HG03025 (cell line): Measurements from ENCODE around the gene EPHA4.
A peak's percentile ranks its signal among the peaks of the same experiment; 100 is the strongest.

Experiments used
- ATAC-seq: cut with Tn5 transposase; IDR thresholded peaks from one replicate; pipeline ENCODE4 v1.9.1; 2021; ENCODE audit warnings: mild to moderate bottlenecking, moderate library complexity; ENCODE audit not compliant: unreplicated experiment, low FRiP score

EPHA4 gene

DNA sequence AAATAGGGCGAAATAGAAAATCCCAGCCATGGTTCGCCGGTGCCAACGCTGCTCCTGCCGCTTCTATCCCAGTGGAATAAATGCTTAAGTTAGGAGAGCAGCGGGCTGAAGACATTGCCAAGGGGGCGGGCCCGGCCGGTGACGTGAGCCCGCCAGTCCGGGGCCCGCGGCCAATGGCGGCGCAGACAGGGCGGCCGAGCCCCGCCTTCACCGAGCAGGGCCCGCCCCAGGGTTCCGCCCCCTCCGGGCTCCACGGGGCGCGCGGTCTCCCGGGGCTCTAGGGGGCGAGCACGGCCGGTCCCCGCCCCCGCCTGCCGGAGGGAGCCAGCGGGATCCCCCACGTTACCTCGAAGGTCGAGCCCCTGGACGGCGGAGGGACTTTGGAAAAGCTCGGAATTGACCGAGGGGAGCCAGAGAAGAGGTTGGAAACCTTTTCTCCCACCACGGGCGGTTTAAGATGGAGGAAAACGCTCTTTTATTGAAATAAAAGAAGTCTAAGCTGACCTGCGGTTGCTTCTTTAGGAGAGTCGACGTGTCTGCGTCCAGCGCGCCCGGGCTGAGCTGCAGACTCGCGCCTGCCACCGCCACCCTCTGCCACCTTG is at the start of gene EPHA4:
Gene EPHA4, minus strand, starts transcription at position 86 of the 602 bp plus-strand sequence. Its CDS starts 56 bp downstream, at position 30.
- ATAC-seq, result peak; percentile 90

DNA sequence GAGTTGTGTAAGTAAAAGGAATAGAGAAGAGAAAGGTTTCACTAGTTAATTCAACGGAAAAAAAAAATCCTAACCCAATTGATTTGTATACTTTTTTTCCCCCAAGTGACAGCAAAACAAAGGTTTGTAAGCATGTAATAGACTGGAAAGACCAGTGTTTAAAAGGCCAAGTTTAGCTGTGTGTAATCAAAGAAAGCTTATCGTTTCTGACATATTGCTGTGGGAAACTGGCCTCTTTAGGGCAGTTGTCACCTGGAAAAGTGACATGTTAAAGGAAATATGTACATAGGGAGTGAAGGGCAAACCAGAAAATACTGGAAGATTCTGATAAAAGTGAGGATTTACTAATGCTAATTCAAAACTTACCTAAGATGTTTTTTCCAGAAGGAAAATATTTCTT is 45.9 kb upstream of the EPHA4 start:
- no peak for ATAC-seq

DNA sequence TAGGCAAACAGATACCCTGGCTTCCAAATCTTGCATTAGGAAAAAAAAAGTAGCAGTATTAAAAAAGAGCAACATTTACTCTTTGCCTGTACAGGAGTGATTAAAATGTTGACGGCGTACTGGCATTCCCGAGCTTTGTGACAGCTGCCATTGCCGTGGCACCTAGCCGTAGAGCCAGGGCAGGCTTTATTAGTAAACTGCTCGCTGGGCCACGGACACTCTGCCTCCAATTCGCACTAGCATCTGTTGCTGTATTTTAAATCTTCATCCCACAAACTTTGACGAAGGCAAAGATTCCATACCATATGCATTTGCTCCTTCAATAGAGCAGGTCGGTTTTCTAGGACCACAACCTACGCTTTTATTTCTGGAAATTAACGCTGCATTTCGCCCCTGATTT is 44.5 kb upstream of the EPHA4 start:
- no peak for ATAC-seq

DNA sequence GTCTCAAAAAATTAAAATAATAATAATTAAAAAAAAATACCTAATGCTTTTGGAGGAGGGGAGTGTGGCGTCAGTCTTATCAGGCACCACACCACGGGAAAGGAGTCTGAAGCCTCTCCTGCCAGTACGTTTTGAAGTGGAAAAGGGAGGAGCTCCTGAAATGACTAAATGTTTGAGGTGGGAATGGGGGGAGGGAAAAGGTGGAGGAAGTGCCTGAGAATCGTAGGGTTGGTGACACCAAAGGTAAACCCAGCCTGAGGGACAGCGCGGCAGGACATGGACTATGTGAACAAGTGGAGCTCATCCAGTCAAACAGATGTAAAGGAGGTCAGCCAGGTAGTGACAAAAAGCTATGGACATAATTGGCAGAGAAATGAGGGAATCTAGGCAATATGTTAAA is 42.2 kb upstream of the EPHA4 start:
- no peak for ATAC-seq

DNA sequence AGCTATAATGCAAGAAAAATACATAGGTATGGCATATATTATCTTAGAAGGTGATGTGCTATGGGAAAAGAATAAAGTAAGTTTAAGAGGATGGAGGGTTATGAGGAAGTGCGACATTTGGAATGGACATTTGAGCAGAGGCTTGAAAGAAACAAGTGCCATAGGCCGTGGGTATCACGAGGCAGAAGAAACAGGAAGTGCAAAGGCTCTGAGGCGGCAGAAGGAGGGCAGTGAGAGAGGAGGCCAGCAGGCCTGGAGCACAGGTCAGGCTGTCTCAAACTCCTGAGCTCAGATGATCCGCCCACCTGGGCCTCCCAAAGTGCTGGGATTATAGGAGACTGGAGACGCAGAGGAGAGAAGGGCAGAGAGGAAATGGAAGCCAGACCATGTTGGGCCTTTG is 40.7 kb upstream of the EPHA4 start:
- no peak for ATAC-seq

DNA sequence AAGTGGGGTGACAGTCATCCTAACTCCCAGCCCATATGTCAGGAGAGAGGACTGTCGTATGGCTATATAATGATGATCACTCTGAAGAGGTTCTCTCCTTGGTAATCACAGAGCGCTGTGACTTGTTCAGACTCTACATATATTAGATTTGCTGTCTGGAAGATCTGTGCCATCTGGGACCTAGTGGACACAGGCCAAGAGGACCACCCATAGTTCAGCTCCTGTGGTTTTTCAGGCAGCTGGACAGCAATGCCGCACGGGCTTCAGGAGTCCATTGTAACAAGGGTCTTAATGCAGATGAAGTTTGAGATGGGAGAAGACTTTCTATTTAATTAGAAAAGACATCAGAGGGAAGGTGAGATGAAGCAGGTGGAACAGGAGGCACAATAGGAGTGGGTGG is 40.1 kb upstream of the EPHA4 start:
- no peak for ATAC-seq

DNA sequence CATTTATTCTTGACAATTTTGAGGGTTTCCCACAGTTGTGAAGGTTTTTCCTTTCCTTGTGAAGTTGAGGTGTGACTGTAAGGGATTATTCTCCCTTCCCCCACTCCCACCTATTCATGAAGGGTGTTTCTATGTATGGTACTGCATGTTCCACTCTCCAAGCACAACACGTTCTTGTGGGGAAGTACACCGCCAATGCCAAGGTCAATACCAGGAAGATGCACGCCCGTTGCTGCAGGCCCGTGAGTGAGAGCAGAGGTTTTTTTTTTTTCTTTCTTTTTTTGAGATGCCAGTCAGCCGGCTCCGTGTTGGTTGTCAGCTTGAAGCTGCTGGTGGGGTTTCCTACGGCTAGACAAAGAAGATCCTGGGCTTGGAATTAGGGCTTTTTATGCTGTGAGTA is 38.6 kb upstream of the EPHA4 start:
- no peak for ATAC-seq

DNA sequence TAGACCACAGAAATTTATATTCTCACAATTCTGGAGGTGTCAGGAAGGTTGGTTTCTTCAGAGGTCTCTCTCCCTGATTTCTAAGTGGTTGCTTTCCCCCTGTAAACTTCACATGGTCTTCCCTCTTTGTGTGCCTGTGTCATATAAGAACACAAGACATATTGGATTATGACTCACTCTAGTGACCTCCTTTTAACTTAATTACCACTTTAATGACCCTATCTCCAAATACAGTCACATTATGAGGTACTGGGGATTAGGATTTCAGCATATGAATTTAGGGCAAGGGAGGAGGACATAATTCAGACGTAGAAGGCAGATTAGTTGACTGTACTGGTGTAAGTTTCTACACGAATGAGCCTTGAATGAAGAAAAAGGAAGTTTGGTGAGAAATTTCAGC is 38.2 kb upstream of the EPHA4 start:
- no peak for ATAC-seq

DNA sequence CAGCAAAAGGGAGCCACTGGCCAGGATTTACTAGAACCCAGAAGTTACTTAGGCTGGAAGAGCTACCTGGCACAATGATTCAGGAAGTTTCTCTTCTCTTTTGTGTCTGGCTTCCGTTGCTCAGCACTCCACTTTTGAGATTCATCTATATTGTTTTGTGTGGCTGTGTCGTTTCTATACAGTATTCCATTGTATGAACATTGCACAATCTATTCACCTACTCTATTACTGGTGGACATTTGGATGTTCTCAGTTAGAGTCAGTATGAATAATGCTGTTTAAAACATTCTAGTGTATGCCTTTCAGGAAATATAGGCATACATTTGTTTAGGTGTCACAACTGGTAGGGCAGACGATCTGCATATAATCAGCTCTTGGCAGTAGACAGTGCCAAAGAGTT is 36.3 kb upstream of the EPHA4 start:
- no peak for ATAC-seq

DNA sequence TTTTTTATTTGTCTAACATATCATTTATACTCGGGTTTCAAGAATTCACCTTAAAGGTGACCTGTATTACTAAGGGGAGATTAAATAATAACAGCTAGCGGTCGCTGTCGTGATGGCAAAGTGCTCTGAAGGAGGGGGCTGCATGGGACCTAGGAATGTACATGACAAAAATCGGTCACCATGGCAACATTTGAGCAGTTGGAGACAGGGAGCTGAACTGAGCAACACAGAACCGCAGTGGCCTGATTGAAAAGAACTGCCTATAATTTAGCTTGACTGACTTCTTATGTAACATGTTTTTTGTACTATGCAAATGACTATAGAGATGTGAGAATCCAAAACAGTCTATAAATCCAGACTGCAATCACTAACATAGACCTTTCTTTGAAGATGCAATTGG is 34.3 kb upstream of the EPHA4 start:
- ATAC-seq, result no peak

DNA sequence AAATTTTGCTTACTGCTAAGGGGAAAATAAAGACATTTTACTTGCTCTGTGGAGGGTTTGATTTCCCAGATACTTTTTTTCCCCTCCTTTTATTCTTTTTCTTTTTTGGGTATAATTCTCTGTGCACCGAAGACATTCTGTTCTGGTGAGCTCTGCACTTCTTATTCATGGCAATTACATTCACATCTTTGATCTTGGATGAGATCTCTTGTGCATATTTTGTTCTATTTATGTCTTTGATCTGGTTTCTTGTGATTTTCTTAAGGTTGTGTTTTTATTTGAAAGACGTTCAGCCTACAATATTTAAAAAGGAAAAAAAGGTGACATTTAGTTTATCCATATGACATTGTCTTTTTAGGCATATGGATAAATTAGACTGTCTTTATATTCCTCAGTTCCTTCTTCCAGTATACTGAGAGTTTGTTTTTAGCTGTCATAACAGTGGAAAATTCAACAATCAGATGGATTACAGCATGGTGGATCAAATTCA is 33.7 kb upstream of the EPHA4 start:
- ATAC-seq, result no peak

DNA sequence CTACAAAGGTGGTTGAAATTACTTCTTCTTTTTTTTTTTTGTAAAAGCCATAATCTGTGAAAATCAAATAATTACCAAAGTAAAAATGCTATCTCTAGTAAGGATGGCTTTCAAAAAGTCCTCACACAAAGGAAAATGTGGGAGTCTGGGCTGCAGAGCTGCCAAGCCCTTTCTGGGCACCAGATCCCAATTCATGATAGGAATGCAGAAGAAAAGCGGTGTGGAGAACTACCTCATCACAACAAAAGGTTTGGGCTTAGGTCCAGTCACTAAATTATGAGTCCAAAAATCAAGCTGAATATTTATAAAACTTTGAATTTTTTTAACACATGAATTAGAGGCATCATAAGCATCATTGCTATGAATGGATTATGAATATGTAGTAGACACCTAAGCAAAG is 30.8 kb upstream of the EPHA4 start:
- ATAC-seq, result no peak

DNA sequence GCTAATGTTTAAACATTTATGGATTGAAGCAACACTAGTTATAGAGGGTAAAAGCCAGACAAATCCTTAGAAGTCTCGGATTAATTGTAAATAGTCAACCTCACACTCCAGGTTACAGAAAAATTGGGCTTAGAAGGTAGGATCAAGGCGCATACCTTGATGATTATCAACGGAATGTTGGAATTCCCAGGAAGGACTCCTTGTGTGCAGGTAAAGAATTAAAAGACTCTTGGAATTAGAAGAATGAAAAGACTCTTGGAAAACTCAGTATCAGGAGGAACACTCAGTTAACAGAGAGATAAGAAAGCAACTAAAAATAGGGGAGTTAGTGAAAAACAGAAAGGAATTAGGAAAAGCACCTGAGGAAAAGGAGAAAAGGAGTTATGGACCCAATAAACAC is 29.3 kb upstream of the EPHA4 start:
- ATAC-seq, result no peak

DNA sequence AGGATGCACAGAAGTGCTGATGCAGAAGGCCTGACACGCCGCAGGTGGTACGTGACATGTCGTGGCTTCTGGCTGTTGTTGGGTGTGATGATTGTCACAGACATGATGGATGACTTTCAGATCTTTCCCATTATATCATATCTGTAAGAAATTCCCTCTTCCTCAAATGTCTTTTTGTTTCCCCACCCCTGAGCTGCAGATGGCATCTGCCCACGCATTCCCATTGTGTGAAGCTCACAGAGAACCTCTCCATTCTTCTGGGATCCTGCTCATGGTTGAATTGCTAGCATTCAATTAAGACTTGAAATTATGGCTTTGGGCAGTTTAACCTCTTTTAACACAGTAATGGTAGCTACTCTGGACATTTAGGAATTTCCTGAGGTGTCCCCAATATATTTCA is 28.3 kb upstream of the EPHA4 start:
- ATAC-seq, result no peak

DNA sequence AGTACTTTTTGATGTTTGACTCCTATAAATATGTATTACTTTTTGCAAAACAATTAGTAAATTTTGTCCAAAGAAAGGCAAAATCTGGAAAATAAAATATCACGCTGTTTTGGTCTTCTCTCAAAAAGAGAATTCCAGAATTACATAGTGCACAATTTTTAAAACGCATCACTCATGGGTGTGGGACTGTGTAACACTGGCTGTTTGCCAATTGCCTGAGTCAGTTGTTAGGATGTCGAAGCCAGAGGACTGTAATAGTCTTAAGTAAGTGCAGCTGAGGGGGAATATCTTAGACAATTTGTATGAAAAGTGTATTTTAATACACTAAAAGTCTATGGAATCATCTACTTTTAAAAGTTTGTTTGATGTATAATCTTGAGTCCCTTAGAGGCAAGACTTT is 24.1 kb upstream of the EPHA4 start:
- ATAC-seq, result no peak

DNA sequence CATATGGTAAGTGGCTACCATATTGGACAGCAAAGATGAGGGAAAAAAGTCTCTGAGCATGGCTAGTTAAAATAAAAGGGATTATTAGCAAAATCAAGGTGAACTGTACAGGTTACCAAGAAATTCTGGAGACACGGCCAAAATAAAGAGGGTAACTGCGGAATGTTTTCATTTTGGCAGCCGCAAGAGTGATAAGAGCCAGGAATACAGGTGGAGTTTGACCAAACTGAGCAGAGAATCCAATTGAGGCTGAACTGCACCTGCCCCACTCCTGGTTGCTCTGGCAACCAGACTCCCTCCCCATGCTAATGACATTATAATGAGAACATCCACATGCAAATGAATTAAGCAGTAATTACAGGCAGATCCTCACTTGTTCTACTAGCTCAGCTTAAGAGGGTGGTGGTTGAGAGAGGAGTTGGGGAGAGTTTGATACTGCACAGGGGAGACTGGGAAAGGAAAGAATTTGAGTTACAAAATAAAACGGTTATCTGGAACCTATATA is 18.8 kb upstream of the EPHA4 start:
- ATAC-seq, result no peak

DNA sequence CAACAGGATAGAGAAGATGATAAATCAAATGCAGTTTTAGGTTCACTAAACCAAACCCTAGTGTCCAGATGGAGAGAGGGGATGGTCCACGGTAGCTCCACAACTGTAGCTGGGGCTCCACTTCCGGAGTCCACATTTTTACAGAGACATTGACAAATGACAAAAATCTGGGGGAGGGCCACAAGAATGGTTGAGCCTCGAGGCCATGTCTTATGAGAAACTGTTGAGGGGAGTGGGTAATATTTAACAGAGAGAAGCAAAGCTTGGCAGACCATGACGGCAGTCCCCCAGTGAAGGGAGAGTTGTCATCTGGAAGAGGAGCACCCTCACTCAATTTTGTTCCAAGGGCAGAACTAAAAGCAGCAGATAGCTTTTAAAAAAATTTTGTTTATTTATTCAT is 17.6 kb upstream of the EPHA4 start:
- no peak for ATAC-seq

DNA sequence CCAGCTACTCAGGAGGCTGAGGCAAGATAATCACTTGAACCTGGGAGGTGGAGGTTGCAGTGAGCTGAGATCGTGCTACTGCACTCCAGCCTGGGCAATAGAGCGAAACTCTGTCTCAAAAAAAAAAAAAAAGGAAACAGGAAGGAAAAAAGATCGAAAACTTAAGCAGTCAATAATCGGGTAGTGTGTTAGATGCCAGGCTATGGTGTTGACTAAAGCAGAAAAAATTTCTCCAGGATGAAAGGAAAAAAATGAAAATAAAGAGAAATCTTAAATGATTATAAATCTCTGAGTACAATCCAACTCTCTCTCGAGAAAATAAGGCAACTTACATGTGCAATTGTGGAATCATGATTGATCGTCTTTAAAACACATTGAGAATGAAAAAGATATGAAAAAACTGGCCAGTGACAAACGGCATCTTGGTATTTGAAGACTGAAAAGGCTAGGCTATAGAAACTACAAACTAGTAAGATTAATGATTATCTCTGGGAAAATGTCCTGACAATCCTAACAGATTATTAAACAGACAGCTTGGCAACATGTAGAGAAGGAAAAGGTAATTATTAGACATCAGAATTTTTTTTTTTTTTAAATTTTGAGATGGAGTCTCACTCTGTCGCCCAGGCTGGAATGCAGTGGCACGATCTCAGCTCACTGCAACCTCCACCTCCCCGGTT is 16.3 kb upstream of the EPHA4 start:
- no peak for ATAC-seq

DNA sequence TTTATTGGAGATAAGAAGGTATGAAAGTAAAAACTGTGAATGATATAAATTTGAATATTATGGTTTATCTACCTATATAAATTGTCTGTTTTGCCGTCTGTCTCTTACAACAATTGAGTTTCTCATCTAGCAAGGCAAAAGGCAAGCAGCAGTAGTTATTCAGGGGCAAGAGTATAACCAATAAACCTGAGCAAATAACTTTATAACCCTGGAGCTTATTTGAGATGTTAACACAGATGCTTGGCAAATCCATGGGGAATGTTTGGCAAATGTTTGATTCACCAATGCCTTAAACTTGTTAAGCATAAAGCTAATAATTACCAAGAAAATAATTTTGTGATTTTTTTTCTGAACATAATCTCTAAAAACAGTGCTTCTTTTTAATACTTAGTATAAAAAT is 9.9 kb upstream of the EPHA4 start:
- no peak for ATAC-seq

DNA sequence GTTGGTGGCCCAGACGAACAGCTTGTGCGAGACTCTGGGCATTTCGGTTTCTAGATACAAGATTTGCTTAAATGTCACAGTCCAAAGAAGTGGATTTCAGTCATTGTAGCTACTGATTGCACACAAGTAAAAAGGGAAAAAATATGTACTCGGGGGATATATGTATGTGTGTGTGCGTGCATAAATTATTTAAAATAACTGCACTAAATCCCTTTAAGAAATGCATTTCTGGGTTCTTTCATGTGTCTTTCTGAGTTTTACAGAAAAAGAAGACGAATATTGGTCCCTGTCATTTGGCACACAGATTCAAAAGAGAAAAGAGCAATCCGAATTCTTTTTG is 2.1 kb upstream of the EPHA4 start:
- ATAC-seq, result no peak

DNA sequence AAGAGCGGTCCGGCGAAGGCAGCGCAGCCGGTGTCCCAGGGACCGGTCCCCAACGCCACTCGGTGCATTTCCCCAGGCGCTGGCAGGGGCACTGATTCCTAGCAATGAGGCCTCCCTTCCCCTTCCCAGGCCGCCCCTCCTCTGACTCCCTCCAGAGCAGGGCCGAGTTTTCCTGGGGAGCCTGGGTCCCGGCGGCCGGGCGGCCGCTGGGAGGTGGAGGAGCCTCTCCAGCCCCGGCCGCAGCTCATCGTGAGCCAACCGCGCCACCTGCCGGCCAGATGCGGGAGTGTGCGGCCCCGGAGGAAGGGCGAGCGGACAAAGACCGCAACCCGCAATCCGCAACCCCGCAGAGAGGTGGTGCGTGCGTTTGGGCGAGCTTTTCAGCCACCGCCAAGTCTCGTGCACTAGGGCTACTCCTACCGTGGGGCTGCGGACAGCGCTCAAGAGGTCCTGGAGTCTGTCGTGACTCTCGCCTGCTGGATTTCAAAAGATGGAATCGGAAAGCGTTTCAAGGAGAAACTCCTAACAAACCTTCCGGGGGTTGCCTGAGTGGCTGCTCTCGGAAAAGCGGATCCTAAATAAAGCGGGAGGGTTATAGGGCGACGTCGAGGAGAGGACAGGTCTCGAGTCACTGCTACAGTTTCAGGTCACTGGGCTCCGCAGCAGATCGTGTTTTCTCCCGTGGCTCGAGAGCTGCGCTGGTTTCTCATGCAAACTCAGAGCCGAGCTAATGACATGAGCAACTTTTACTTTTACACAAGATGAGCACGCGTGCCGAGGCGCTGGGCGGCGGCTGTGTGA is 1.5 kb upstream of the EPHA4 start:
- ATAC-seq, result peak; percentile 61
